Measurements from ENCODE around the gene NAALADL2.

- TF ChIP-seq CREB1 (IDR thresholded peaks at IDR 0.05; ENCODE audit: low read depth) (no peak), EGR1 (IDR thresholded peaks at IDR 0.05) (no peak)
- TF ChIP-seq, protein P1, sequence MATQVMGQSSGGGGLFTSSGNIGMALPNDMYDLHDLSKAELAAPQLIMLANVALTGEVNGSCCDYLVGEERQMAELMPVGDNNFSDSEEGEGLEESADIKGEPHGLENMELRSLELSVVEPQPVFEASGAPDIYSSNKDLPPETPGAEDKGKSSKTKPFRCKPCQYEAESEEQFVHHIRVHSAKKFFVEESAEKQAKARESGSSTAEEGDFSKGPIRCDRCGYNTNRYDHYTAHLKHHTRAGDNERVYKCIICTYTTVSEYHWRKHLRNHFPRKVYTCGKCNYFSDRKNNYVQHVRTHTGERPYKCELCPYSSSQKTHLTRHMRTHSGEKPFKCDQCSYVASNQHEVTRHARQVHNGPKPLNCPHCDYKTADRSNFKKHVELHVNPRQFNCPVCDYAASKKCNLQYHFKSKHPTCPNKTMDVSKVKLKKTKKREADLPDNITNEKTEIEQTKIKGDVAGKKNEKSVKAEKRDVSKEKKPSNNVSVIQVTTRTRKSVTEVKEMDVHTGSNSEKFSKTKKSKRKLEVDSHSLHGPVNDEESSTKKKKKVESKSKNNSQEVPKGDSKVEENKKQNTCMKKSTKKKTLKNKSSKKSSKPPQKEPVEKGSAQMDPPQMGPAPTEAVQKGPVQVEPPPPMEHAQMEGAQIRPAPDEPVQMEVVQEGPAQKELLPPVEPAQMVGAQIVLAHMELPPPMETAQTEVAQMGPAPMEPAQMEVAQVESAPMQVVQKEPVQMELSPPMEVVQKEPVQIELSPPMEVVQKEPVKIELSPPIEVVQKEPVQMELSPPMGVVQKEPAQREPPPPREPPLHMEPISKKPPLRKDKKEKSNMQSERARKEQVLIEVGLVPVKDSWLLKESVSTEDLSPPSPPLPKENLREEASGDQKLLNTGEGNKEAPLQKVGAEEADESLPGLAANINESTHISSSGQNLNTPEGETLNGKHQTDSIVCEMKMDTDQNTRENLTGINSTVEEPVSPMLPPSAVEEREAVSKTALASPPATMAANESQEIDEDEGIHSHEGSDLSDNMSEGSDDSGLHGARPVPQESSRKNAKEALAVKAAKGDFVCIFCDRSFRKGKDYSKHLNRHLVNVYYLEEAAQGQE (IDR thresholded peaks at IDR 0.05; ENCODE audit: low read depth): no peak
These were observed 4.1 kb upstream of the NAALADL2 start for GRCh38 chr3:174854987-174855386.
